Uterus (tissue), 4 donors: ENCODE data around the gene MGST2. TPM values are rescaled to one million over a fixed set of nuclear protein-coding genes. Genes with fewer than 3 reads are reported as not detected.
A peak's percentile ranks its signal among the peaks of the same experiment; 100 is the strongest.

Experiments
- DNase-seq, 2 donors: peaks; one replicate each; pipeline ENCODE4 v3.0.0-alpha.2; 2019 to 2020
- H3K27ac ChIP-seq, 2 donors: fragments of 200-600 bp; sonication (generic); 1 replicate in 1 of 2; 2 replicates in 1 of 2; pipeline ENCODE4 v1.5.1; 2016 to 2018
- H3K27me3 ChIP-seq, 2 donors: fragments of 200-600 bp; sonication (generic); one replicate each; pipeline ENCODE4 v1.5.1; 2018 to 2019; ENCODE audit warnings: control low read depth in 1 of 2
- H3K36me3 ChIP-seq, 2 donors: fragments of 200-600 bp; sonication (generic); one replicate each; pipeline ENCODE4 v1.5.1; 2019; ENCODE audit warnings: control low read depth in 1 of 2
- H3K4me1 ChIP-seq, 2 donors: fragments of 200-600 bp; sonication (generic); one replicate each; pipeline ENCODE4 v1.5.1; 2018 to 2019; ENCODE audit warnings: control low read depth in 1 of 2
- H3K4me3 ChIP-seq, 2 donors: fragments of 200-600 bp; sonication (generic); 1 replicate in 1 of 2; 2 replicates in 1 of 2; pipeline ENCODE4 v1.5.1; 2018 to 2019; ENCODE audit warnings: mild to moderate bottlenecking in 1 of 2
- H3K9me3 ChIP-seq, 2 donors: fragments of 200-600 bp; sonication (generic); one replicate each; pipeline ENCODE4 v1.5.1; 2019; ENCODE audit warnings: control low read depth in 1 of 2
- POLR2A ChIP-seq, 2 donors: fragments of 450-650 bp; IDR thresholded peaks; one replicate each; pipeline ENCODE4 v1.6.1; 2016; ENCODE audit warnings: antibody characterized with exemption in 2 of 2, mild to moderate bottlenecking in 1 of 2, moderate library complexity in 1 of 2
- intact Hi-C: fragments of 100-400 bp; cut with DNase I; formaldehyde crosslinking; loops from one replicate; pipeline ENCODE4 v1.15.1; 2023; ENCODE audit warnings: low total_unique reads
- total RNA-seq, 4 donors: library from RNA; depleted of rRNA in 3 of 4; stranded (reverse); fragments of >200 nt in 3 of 4; gene quantifications; one replicate each; pipeline versions ENCODE4 v1.1.0 to v1.2.4, GENCODE V29; 2014 to 2023
- TF ChIP-seq, protein P1 (sequence below), 4 experiments: fragments of 200-600 bp in 2 of 4; fragments of 450-650 bp in 2 of 4; sonication (generic) in 2 of 4; IDR thresholded peaks; one replicate each; pipeline ENCODE4 v1.5.1; 2016 to 2019; ENCODE audit warnings: antibody characterized with exemption in 4 of 4, mild to moderate bottlenecking in 2 of 4, moderate library complexity in 1 of 4
- donor health status: DM: yes; HTN: yes; CAD: no.

The MGST2 gene
- total RNA-seq, 4 donors from 2014 or later: 19.4 to 141 (median 40.7) TPM

DNA sequence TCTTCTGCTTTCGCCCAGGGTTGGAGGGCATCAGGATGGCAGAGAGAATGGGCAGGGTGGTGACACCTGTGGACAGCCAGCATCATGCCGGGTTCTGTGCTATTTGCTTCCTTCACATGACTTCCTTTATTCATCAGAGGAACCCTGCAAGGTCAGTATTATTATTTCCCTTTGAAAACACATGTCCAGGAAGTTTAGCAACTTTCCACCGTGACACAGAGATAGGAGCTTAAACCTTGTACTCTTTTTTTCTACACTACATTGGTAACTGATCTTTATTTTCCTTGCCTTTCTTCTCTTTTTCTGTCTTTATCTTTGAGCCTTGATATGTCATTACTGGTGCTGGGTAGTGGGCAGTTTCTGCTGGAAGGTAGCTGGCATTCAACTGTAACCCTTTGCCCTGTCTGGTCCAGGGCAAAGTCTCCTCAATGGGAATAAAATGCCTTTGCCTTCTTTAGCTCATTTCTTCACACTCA is 5.0 kb upstream of the MGST2 start:
- intact Hi-C loops: no loop called here
- no peak for DNase-seq
- Histone ChIP-seq H3K4me1 (no peaks in the 10 kb centered on the region), H3K9me3 (no peaks in the 10 kb centered on the region), H3K27me3 (no peaks in the 10 kb centered on the region), H3K27ac (peak overlapping the region; percentile 1 to 36), H3K36me3 (no peaks in the 10 kb centered on the region), H3K4me3 (no peak overlapping the region)
- TF ChIP-seq, protein P1, sequence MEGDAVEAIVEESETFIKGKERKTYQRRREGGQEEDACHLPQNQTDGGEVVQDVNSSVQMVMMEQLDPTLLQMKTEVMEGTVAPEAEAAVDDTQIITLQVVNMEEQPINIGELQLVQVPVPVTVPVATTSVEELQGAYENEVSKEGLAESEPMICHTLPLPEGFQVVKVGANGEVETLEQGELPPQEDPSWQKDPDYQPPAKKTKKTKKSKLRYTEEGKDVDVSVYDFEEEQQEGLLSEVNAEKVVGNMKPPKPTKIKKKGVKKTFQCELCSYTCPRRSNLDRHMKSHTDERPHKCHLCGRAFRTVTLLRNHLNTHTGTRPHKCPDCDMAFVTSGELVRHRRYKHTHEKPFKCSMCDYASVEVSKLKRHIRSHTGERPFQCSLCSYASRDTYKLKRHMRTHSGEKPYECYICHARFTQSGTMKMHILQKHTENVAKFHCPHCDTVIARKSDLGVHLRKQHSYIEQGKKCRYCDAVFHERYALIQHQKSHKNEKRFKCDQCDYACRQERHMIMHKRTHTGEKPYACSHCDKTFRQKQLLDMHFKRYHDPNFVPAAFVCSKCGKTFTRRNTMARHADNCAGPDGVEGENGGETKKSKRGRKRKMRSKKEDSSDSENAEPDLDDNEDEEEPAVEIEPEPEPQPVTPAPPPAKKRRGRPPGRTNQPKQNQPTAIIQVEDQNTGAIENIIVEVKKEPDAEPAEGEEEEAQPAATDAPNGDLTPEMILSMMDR (IDR thresholded peaks at IDR 0.05): no peak
- TF ChIP-seq POLR2A (IDR thresholded peaks at IDR 0.05): no peak

DNA sequence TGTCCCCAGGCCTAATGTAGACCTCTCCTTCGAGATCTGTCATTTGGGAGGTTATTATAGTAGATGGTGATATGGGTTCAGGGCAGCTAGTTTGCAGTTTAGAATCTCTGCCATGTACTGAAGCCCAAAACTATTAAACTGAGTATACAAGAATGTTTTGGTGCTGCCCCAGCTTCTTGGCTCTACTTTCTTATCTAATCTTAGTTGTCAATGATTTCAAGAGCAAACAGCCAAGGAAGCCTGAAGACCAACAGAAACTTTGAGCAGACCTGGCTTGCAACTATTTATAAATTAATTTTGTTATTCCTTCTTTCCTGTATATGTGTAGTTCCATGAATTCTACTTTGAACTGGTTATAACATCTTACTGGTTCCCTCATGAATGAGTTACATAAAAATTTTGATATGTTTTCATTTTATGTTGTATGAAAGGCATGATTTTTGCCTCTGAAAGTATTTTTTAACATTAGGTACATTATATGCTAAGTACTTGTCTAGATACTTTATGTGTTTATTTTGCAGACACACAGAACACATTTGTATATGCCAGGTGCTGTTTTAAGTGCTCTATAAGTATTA is 2.0 kb upstream of the MGST2 start:
- intact Hi-C loops: no loop called here
- no peaks in the 10 kb centered on the region for H3K9me3 ChIP-seq
- no peaks in the 10 kb centered on the region for H3K4me1 ChIP-seq
- H3K4me3 ChIP-seq: no peak overlapping the region
- H3K27ac ChIP-seq: no peak overlapping the region
- H3K36me3 ChIP-seq: no peaks in the 10 kb centered on the region
- TF ChIP-seq POLR2A (IDR thresholded peaks at IDR 0.05): no peak
- TF ChIP-seq, protein P1 (IDR thresholded peaks at IDR 0.05): no peak
- no peak for DNase-seq
- no peaks in the 10 kb centered on the region for H3K27me3 ChIP-seq

DNA sequence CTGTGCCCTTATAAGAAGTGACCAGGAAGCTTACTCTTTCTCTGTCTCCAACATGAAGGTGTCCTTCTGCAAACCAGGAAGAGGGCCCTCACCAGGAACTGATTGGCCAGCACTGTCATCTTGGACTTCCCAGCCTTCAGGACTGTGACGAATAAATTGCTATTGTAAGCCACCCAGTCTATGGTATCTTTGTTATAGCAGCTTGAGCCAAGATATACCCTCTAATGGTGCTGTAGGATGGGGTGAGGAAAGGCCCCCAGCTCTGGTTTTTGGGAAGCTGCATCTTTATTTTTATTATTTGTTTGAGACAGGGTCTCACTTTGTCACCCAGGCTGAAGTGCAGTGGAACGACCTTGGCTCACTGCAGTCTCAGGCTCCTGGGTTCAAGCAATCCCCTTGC is 1.2 kb upstream of the MGST2 start:
- peak overlapping the region; percentile 82 to 84 for H3K27ac ChIP-seq

DNA sequence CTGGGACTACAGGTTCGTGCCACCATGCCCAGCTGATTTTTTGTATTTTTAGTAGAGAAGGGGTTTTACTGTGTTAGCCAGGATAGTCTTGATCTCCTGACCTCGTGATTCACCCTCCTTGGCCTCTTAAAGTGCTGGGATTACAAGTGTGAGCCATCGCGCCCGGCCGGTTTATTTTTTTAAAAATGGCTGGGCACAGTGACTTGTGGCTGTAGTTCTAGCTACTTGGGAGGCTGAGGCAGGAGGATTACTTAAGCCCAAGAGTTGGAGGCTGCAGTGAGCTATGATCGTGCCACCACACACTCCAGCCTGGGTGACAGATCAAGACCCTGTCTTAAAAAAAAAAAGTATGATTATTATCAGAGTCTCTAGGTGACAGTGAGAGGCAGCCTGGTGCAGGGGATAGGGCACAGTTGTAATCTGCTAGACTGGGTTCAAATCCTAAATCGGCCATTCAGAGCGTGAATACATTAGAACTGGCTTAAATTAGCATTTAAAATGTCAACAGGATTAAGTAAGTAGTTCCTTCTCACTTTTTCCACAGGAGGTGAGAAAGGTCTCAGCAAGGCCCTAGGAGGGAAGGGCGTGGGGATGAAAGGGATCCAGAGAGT is 435 bp upstream of the MGST2 start:
- no peaks in the 10 kb centered on the region for H3K4me1 ChIP-seq
- intact Hi-C loops: no loop called here

More for the DNA sequence above, 1.2 kb upstream of the MGST2 start:
- Histone ChIP-seq H3K9me3 (no peaks in the 10 kb centered on the region), H3K27me3 (no peaks in the 10 kb centered on the region), H3K36me3 (no peaks in the 10 kb centered on the region), H3K4me1 (no peaks in the 10 kb centered on the region), H3K4me3 (no peak overlapping the region)
- TF ChIP-seq, protein P1 (IDR thresholded peaks at IDR 0.05): no peak
- TF ChIP-seq POLR2A (IDR thresholded peaks at IDR 0.05): no peak
- no peak for DNase-seq
- intact Hi-C loops: no loop called here

More for the DNA sequence above, 435 bp upstream of the MGST2 start:
- TF ChIP-seq, protein P1 (IDR thresholded peaks at IDR 0.05): no peak
- TF ChIP-seq POLR2A (IDR thresholded peaks at IDR 0.05): no peak
- H3K27me3 ChIP-seq: no peaks in the 10 kb centered on the region
- no peak for DNase-seq
- no peaks in the 10 kb centered on the region for H3K36me3 ChIP-seq
- peak overlapping the region; percentile 82 to 84 for H3K27ac ChIP-seq
- H3K9me3 ChIP-seq: no peaks in the 10 kb centered on the region
- H3K4me3 ChIP-seq: peak overlapping the region; percentile 43 to 54
